Liver (tissue), 3 donors: Measurements from ENCODE around the gene LCE1F.

ENCODE experiments used
- CTCF ChIP-seq: fragments of 150-350 bp; IDR thresholded peaks from 2 replicates; pipeline ENCODE4 v1.5.1; 2017; ENCODE audit warnings: improper control_type of control experiment, low read depth, low read length; ENCODE audit not compliant: missing input control
- EGR1 ChIP-seq, 2 donors: IDR thresholded peaks; 2 replicates each; pipeline ENCODE4 v1.6.1; 2016 to 2018; ENCODE audit warnings: antibody characterized with exemption in 2 of 2, low read depth in 2 of 2
- NR2F2 ChIP-seq: IDR thresholded peaks from 2 replicates; pipeline ENCODE4 v1.6.1; 2016; ENCODE audit warnings: antibody characterized with exemption
- RAD21 ChIP-seq, 2 donors: IDR thresholded peaks; 2 replicates each; pipeline ENCODE4 v1.6.1; 2016; ENCODE audit warnings: antibody characterized with exemption in 2 of 2, mild to moderate bottlenecking in 2 of 2
- donor health status: healthy.
- donor health status: healthy.

- no peak for TF ChIP-seq EGR1 (IDR thresholded peaks at IDR 0.05; ENCODE audit: low read depth in 2 of 2)
- TF ChIP-seq RAD21 (IDR thresholded peaks at IDR 0.05) = no peak
- no peak for TF ChIP-seq CTCF
- TF ChIP-seq NR2F2 = no peak
These were observed 2.7 kb downstream of the LCE1F start for GRCh38 chr1:152777510-152778137.
